Peyer's patch (tissue), 4 donors: ENCODE measurements around the gene HIPK3. TPM values are rescaled to one million over a fixed set of nuclear protein-coding genes. Genes with fewer than 3 reads are reported as not detected.

ENCODE experiments used
- DNase-seq, 3 donors: peaks; one replicate each; pipeline ENCODE4 v3.0.0-alpha.2; 2017 to 2019
- H3K27ac ChIP-seq, 4 donors: fragments of 200-600 bp; sonication (generic); one replicate each; pipeline ENCODE4 v1.5.1; 2016 to 2019
- H3K27me3 ChIP-seq, 2 donors: fragments of 200-600 bp; sonication (generic); one replicate each; pipeline ENCODE4 v1.5.1; 2019
- H3K36me3 ChIP-seq, 3 donors: fragments of 200-600 bp; sonication (generic); one replicate each; pipeline ENCODE4 v1.5.1; 2016 to 2019
- H3K4me1 ChIP-seq, 4 donors: fragments of 200-600 bp; sonication (generic); one replicate each; pipeline ENCODE4 v1.5.1; 2016 to 2019
- H3K4me3 ChIP-seq, 4 donors: fragments of 200-600 bp; sonication (generic); 1 replicate in 3 of 4; 2 replicates in 1 of 4; pipeline ENCODE4 v1.5.1; 2016 to 2019; ENCODE audit warnings: mild to moderate bottlenecking in 1 of 4
- H3K9me3 ChIP-seq, 4 donors: fragments of 200-600 bp; sonication (generic); one replicate each; pipeline ENCODE4 v1.5.1; 2016 to 2019; ENCODE audit warnings: mild to moderate bottlenecking in 1 of 4
- POLR2A ChIP-seq, 2 donors: fragments of 450-650 bp; IDR thresholded peaks; one replicate each; pipeline ENCODE4 v1.5.1; 2017; ENCODE audit warnings: antibody characterized with exemption in 2 of 2, mild to moderate bottlenecking in 2 of 2, moderate library complexity in 2 of 2
- total RNA-seq, 4 donors: library from RNA; depleted of rRNA; stranded (reverse); fragments of >200 nt; gene quantifications; one replicate each; pipeline ENCODE4 v1.1.0, GENCODE V29; 2016
- TF ChIP-seq, protein P1 (sequence below), 6 experiments: fragments of 450-650 bp in 4 of 6; fragments of 200-600 bp in 2 of 6; sonication (generic) in 1 of 6; IDR thresholded peaks; one replicate each; pipeline ENCODE4 v1.5.1; 2017 to 2019; ENCODE audit warnings: antibody characterized with exemption in 6 of 6, mild to moderate bottlenecking in 3 of 6, moderate library complexity in 1 of 6

HIPK3 gene
- total RNA-seq, 4 donors from 2014 or later, result 87.8 to 123 (median 97.8) TPM

DNA sequence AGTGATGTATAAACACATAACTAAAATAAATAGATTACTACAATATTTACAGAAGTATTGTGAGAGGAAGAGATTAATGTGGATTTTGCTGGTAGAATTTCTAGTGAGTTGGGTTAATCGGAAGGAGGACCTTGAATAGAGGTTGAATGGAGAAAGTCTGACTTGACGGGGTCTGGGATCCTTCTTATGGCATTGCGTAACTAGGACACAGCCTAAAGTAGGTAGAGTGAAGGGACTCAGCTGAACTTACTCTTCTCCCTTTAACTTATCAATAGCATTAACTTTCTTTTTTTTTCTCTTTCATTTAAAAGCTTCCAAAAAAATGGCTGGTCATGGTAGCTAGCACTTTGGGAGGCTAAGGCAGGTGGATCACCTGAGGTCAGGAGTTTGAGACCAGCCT lies 139.2 kb downstream of the HIPK3 start:
- DNase-seq, result no peak
- H3K27ac ChIP-seq, result no peak overlapping the region
- no peaks in the 10 kb centered on the region for H3K9me3 ChIP-seq
- no peaks in the 10 kb centered on the region for H3K27me3 ChIP-seq
- H3K4me1 ChIP-seq, result no peaks in the 10 kb centered on the region
- H3K4me3 ChIP-seq, result no peak overlapping the region
- no peaks in the 10 kb centered on the region for H3K36me3 ChIP-seq
- no peak for TF ChIP-seq POLR2A (IDR thresholded peaks at IDR 0.05)

DNA sequence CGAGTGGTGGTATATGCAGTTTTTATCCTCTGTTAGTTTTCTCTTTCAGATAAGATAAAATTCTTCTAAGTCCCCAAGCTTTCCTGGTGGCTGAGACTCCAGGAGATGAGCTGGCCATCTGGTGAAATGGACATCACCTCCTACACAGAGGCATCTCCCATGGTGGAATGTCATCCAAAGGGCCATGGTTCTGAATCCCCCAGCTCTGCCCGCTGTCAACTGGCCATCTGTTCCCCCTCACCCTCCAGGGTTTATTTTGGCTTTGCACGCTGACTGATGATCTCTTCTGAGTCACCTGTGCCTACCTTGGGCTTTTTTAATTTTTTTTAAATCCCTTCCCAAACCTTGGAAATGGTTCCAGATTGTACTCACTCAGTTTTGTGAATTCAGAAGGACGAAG lies 142.2 kb downstream of the HIPK3 start:
- H3K9me3 ChIP-seq, result no peaks in the 10 kb centered on the region
- no peak overlapping the region for H3K27ac ChIP-seq
- no peaks in the 10 kb centered on the region for H3K4me1 ChIP-seq
- TF ChIP-seq, protein P1, sequence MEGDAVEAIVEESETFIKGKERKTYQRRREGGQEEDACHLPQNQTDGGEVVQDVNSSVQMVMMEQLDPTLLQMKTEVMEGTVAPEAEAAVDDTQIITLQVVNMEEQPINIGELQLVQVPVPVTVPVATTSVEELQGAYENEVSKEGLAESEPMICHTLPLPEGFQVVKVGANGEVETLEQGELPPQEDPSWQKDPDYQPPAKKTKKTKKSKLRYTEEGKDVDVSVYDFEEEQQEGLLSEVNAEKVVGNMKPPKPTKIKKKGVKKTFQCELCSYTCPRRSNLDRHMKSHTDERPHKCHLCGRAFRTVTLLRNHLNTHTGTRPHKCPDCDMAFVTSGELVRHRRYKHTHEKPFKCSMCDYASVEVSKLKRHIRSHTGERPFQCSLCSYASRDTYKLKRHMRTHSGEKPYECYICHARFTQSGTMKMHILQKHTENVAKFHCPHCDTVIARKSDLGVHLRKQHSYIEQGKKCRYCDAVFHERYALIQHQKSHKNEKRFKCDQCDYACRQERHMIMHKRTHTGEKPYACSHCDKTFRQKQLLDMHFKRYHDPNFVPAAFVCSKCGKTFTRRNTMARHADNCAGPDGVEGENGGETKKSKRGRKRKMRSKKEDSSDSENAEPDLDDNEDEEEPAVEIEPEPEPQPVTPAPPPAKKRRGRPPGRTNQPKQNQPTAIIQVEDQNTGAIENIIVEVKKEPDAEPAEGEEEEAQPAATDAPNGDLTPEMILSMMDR (IDR thresholded peaks at IDR 0.05), result no peak
- no peak for TF ChIP-seq POLR2A (IDR thresholded peaks at IDR 0.05)
- DNase-seq, result no peak
- H3K4me3 ChIP-seq, result no peak overlapping the region
- no peaks in the 10 kb centered on the region for H3K27me3 ChIP-seq
- no peaks in the 10 kb centered on the region for H3K36me3 ChIP-seq

DNA sequence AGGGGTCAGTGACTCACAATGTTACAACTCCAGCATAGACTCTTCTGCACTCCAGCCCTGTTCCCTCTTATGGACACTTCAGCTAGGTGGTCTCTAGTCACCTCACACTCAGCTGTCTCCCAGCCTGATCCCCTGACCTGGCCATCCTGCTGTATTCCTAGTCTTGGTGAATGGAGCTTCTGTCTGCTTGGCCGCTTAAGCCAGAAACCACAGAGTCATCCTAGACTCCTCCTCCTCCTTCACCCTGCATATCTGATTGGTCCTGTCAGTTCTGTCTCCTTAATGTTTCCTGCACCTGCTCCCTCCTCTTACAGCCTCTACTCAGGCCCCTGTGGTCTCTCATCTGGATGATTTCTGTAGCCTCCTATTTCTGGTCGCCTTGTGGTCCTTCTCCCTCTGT lies 144.9 kb downstream of the HIPK3 start:
- DNase-seq, result no peak
- Histone ChIP-seq H3K36me3 (no peaks in the 10 kb centered on the region), H3K4me1 (no peaks in the 10 kb centered on the region), H3K4me3 (no peak overlapping the region), H3K27ac (no peak overlapping the region), H3K9me3 (no peaks in the 10 kb centered on the region), H3K27me3 (no peaks in the 10 kb centered on the region)
- TF ChIP-seq POLR2A (IDR thresholded peaks at IDR 0.05), result no peak
- TF ChIP-seq, protein P1 (IDR thresholded peaks at IDR 0.05), result no peak

DNA sequence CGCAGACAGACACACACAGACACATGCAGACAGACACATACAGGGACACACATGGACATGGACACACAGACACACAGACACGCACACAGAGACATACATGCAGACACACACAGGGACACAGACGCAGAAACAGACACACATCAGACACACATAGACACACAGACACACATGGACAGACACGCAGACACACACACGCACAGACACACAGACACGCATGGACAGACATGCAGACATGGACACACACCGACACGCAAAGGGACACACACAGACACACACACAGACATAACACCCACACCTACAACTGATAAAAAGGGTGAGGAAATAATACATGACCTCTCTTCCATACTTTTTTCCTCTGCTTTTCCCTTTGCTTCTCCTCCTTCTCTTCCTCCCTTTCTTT lies 146.2 kb downstream of the HIPK3 start:
- no peaks in the 10 kb centered on the region for H3K9me3 ChIP-seq
- no peaks in the 10 kb centered on the region for H3K36me3 ChIP-seq
- no peaks in the 10 kb centered on the region for H3K4me1 ChIP-seq
- no peak overlapping the region for H3K27ac ChIP-seq
- H3K27me3 ChIP-seq, result no peaks in the 10 kb centered on the region
- H3K4me3 ChIP-seq, result no peak overlapping the region
- TF ChIP-seq POLR2A (IDR thresholded peaks at IDR 0.05), result no peak
- TF ChIP-seq, protein P1 (IDR thresholded peaks at IDR 0.05), result no peak
- no peak for DNase-seq

DNA sequence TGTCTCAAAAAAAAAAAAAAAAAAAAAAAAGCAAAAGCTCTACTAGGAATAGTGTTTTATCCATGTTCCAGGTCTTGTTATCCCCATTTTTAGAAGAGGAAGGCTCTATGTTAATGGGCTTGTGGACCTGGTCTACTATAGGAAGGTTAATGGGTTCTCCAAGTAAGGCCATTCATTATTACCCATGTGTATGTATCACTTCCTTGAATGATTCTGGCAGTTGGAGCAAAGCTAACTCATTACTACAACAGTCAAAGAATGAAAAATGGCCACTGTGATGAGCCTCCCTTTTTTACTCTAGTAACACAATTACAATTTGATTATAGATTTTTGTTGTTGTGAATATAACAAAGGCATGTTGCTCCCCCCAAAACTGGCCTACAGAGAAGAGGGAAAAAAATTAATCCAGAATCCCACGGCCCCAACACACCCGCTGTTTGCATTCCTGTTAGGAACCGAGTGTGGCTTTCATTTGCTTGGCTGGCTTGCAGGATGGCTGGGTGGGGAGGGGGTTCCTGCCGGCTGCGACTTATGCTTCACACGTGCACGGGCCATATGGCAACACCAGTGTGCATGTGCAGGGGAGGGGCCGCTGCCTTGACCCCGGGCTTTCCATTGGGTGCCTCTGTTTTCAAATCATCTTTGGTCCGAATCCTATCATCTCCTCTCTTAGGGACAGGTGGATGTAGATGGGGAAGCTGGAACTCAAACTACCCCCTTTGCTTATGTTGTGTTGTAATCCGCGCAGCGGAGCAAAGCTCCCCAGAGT lies 148.8 kb downstream of the HIPK3 start:
- Histone ChIP-seq H3K27ac (no peak overlapping the region), H3K36me3 (no peaks in the 10 kb centered on the region), H3K4me1 (no peaks in the 10 kb centered on the region), H3K4me3 (no peak overlapping the region), H3K9me3 (no peaks in the 10 kb centered on the region), H3K27me3 (no peaks in the 10 kb centered on the region)
- TF ChIP-seq POLR2A (IDR thresholded peaks at IDR 0.05), result no peak
- TF ChIP-seq, protein P1 (IDR thresholded peaks at IDR 0.05), result no peak
- DNase-seq, result no peak

Other genes with a start within 250 kb of the HIPK3 start
- gene DEPDC7, start 241.5 kb upstream of the HIPK3 start, total RNA-seq, result 10 to 100 TPM in 3 of 4 donors, 1 to 10 TPM in 1; 3.3 to 76.2 (median 36.9) TPM
- gene TCP11L1, start 217.8 kb upstream of the HIPK3 start, total RNA-seq, result 10 to 100 TPM; 28.9 to 98.4 (median 78.4) TPM
- gene CSTF3, start 95.9 kb upstream of the HIPK3 start, total RNA-seq, result 10 to 100 TPM; 18.5 to 28.9 (median 19.4) TPM
- gene KIAA1549L, start 118.7 kb downstream of the HIPK3 start, total RNA-seq, result under 1 TPM in 1 of 4 donors, not detected in 3; 0.19 TPM